Vagina (tissue), 2 donors: ENCODE results near the gene RAPH1. TPM values are rescaled to one million over a fixed set of nuclear protein-coding genes. Genes with fewer than 3 reads are reported as not detected.
A peak's percentile ranks its signal among the peaks of the same experiment; 100 is the strongest.

Source experiments
- DNase-seq, 2 donors: peaks; one replicate each; pipeline ENCODE4 v3.0.0-alpha.2; 2017; ENCODE audit errors: extremely low spot score in 2 of 2
- H3K27ac ChIP-seq: fragments of 200-600 bp; sonication (generic); one replicate; pipeline ENCODE4 v1.5.1; 2019
- H3K27me3 ChIP-seq: fragments of 200-600 bp; sonication (generic); one replicate; pipeline ENCODE4 v1.5.1; 2019
- H3K36me3 ChIP-seq, 2 donors: fragments of 200-600 bp; sonication (generic); one replicate each; pipeline ENCODE4 v1.5.1; 2017 to 2019
- H3K4me1 ChIP-seq: fragments of 200-600 bp; sonication (generic); one replicate; pipeline ENCODE4 v1.5.1; 2019
- H3K4me3 ChIP-seq, 2 donors: fragments of 200-600 bp; sonication (generic); 1 replicate in 1 of 2; 2 replicates in 1 of 2; pipeline ENCODE4 v1.5.1; 2016 to 2019
- H3K9me3 ChIP-seq: fragments of 200-600 bp; sonication (generic); one replicate; pipeline ENCODE4 v1.5.1; 2019
- POLR2A ChIP-seq, 2 donors: fragments of 450-650 bp; IDR thresholded peaks; one replicate each; pipeline ENCODE4 v1.6.1; 2017; ENCODE audit warnings: antibody characterized with exemption in 2 of 2, mild to moderate bottlenecking in 2 of 2, moderate library complexity in 2 of 2
- POLR2AphosphoS5 ChIP-seq, 2 donors: sonication (generic); formaldehyde crosslinking; IDR thresholded peaks; one replicate each; pipeline ENCODE4 v1.9.0; 2017; ENCODE audit warnings: antibody characterized with exemption in 2 of 2, mild to moderate bottlenecking in 2 of 2, low read depth in 1 of 2; ENCODE audit not compliant: insufficient read depth in 1 of 2
- intact Hi-C: fragments of 100-400 bp; cut with DNase I; formaldehyde crosslinking; loops from one replicate; pipeline ENCODE4 v1.15.1; 2023
- total RNA-seq: library from RNA; depleted of rRNA; stranded (reverse); fragments of >200 nt; gene quantifications from one replicate; pipeline ENCODE4 v1.2.3, GENCODE V29; 2016
- TF ChIP-seq, protein P1 (sequence below), 3 experiments: fragments of 450-650 bp in 2 of 3; fragments of 200-600 bp in 1 of 3; sonication (generic) in 1 of 3; IDR thresholded peaks; one replicate each; pipeline ENCODE4 v1.5.1; 2017 to 2019; ENCODE audit warnings: antibody characterized with exemption in 3 of 3, mild to moderate bottlenecking in 2 of 3, moderate library complexity in 2 of 3

The RAPH1 gene, protein sequence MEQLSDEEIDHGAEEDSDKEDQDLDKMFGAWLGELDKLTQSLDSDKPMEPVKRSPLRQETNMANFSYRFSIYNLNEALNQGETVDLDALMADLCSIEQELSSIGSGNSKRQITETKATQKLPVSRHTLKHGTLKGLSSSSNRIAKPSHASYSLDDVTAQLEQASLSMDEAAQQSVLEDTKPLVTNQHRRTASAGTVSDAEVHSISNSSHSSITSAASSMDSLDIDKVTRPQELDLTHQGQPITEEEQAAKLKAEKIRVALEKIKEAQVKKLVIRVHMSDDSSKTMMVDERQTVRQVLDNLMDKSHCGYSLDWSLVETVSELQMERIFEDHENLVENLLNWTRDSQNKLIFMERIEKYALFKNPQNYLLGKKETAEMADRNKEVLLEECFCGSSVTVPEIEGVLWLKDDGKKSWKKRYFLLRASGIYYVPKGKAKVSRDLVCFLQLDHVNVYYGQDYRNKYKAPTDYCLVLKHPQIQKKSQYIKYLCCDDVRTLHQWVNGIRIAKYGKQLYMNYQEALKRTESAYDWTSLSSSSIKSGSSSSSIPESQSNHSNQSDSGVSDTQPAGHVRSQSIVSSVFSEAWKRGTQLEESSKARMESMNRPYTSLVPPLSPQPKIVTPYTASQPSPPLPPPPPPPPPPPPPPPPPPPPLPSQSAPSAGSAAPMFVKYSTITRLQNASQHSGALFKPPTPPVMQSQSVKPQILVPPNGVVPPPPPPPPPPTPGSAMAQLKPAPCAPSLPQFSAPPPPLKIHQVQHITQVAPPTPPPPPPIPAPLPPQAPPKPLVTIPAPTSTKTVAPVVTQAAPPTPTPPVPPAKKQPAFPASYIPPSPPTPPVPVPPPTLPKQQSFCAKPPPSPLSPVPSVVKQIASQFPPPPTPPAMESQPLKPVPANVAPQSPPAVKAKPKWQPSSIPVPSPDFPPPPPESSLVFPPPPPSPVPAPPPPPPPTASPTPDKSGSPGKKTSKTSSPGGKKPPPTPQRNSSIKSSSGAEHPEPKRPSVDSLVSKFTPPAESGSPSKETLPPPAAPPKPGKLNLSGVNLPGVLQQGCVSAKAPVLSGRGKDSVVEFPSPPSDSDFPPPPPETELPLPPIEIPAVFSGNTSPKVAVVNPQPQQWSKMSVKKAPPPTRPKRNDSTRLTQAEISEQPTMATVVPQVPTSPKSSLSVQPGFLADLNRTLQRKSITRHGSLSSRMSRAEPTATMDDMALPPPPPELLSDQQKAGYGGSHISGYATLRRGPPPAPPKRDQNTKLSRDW
- total RNA-seq, result 22.6 TPM

DNA sequence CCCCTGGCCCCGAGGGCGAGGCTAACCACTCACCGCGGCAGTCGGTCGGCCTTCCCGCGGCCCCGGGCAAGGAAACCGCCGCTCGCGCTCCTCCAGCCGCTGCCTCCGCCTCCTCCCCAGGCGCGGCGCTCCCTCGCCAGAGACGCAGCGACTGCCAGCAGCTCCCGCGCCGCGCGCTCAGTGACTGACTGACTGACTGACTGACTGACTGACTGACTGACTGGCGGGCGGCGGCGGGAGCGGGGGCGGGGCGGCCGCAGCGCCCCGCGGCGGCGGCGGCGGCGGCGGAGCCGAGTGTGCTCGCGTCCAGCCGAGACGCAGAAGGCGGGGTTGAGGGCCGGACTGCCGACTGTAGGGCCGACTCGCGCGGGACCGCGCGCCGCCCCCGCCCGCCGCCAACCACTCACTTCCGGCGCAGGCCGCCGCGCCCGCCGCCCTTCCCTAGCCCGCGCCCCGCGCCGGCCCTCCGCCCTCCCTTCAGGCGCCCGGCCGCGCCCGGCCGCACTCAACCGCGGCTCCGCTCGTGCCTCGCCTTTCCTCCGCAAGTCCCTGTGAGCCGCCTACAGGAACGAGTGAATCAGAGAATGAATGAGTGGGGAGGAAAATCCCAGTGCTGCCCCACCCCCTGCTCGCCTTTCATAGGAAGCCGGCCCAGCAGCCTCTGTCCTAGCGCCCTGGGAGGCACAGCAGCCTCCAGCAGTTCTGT lies at the start of gene RAPH1:
RAPH1 (minus strand) TSS at position 224 of the 706 bp plus-strand sequence. CDS start 39,948 bp downstream, outside the sequence.
- Histone ChIP-seq H3K4me3 (peak within 1 kb of the TSS; percentile 71 to 73), H3K4me1 (peaks cover 38% of the 10 kb centered on the region), H3K36me3 (no peaks in the 10 kb centered on the region), H3K9me3 (no peaks in the 10 kb centered on the region), H3K27ac (peak within 1 kb of the TSS; percentile 90), H3K27me3 (no peaks in the 10 kb centered on the region)
- peak in 1 of 2 donors; percentile 90 for DNase-seq
- intact Hi-C loops, result loop anchor here (10.0 kb wide), 1 partner anchor 280 kb away; no protein-coding TSS in a partner anchor
- peak in 1 of 2 donors; percentile 68 for TF ChIP-seq POLR2AphosphoS5 (IDR thresholded peaks at IDR 0.05; ENCODE audit: insufficient read depth in 1 of 2, low read depth in 1 of 2)
- peak in 1 of 2 donors; percentile 36 for TF ChIP-seq POLR2A (IDR thresholded peaks at IDR 0.05)
- TF ChIP-seq, protein P1, sequence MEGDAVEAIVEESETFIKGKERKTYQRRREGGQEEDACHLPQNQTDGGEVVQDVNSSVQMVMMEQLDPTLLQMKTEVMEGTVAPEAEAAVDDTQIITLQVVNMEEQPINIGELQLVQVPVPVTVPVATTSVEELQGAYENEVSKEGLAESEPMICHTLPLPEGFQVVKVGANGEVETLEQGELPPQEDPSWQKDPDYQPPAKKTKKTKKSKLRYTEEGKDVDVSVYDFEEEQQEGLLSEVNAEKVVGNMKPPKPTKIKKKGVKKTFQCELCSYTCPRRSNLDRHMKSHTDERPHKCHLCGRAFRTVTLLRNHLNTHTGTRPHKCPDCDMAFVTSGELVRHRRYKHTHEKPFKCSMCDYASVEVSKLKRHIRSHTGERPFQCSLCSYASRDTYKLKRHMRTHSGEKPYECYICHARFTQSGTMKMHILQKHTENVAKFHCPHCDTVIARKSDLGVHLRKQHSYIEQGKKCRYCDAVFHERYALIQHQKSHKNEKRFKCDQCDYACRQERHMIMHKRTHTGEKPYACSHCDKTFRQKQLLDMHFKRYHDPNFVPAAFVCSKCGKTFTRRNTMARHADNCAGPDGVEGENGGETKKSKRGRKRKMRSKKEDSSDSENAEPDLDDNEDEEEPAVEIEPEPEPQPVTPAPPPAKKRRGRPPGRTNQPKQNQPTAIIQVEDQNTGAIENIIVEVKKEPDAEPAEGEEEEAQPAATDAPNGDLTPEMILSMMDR (IDR thresholded peaks at IDR 0.05), result no peak

DNA sequence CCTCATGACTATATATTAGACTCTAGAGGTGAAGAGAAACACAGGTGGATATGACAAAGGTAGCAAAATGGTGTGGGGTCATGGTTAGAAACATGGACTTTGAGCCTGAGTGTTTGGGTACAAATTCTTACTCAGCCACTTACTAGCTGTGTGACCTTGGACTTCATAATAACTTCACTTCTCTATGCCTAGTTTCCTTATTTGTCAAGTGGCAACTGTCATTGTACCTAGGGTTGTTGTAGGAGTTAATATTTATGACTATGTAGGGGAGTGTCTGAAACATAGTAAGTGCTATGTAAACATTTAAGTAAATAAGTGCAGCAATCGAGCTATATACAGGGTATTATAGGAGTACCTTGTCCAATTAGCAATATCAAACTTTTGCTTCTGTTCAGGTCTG lies 49.7 kb upstream of the RAPH1 start:
- Histone ChIP-seq H3K4me1 (peaks cover 39% of the 10 kb centered on the region), H3K27me3 (no peaks in the 10 kb centered on the region), H3K36me3 (no peaks in the 10 kb centered on the region), H3K4me3 (no peak overlapping the region), H3K27ac (no peak overlapping the region), H3K9me3 (no peaks in the 10 kb centered on the region)
- intact Hi-C loops, result no loop called here
- TF ChIP-seq POLR2AphosphoS5 (IDR thresholded peaks at IDR 0.05; ENCODE audit: insufficient read depth in 1 of 2, low read depth in 1 of 2) (no peak), POLR2A (IDR thresholded peaks at IDR 0.05) (no peak)
- TF ChIP-seq, protein P1 (IDR thresholded peaks at IDR 0.05), result no peak
- DNase-seq, result no peak

DNA sequence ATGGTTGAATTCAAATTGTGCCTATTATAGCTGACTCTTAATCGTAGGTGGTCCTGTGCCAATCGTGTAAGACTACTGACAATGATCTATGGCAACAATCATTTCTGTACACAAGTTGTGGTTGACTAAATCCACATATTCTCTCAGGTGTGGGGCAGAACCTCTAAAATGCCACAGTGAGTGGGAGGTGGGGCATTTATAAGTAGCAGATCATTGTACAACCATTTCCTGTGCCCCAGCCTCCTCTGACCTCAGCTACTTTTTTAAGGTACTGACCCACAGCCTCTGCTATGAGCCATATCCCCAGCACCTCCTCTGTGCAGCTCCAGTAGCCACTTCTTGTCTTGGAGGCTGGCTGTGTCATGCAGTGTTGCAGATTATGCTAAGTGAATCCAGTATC lies 48.6 kb upstream of the RAPH1 start:
- no peak for DNase-seq
- Histone ChIP-seq H3K36me3 (no peaks in the 10 kb centered on the region), H3K27me3 (no peaks in the 10 kb centered on the region), H3K4me1 (peaks cover 41% of the 10 kb centered on the region), H3K4me3 (no peak overlapping the region), H3K9me3 (no peaks in the 10 kb centered on the region), H3K27ac (no peak overlapping the region)
- TF ChIP-seq, protein P1 (IDR thresholded peaks at IDR 0.05), result no peak
- TF ChIP-seq POLR2A (IDR thresholded peaks at IDR 0.05), result no peak
- TF ChIP-seq POLR2AphosphoS5 (IDR thresholded peaks at IDR 0.05; ENCODE audit: insufficient read depth in 1 of 2, low read depth in 1 of 2), result no peak
- intact Hi-C loops, result no loop called here

DNA sequence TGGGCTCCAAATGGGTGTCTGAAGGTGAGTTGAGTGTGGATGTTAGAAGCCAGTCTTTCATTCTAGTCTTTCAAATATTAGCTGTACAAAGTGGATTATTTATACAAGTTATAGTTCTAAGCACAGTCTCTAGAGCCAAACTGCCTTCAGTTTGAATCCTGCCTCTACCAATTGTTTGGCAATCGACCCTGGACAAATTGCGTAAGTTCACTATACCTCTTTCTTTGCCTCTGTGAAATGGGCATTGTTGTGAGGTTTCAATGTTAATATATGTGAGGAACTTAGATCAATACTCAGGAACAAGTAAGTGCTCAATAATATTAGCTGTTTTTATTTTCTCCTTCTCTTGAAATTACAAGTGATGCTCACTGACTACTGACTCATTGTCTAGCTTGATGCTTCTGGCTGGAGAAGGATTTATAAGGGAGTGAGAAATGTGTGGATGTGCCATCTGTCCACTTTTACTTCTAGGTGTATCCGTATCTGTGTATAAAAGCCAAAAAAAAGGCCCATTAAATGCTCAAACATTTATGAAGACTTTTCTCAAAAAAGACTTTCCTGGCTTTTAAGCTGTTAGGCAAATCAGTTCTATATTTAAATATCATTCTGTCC lies 48.1 kb upstream of the RAPH1 start:
- intact Hi-C loops, result no loop called here
- Histone ChIP-seq H3K4me1 (peaks cover 46% of the 10 kb centered on the region), H3K27ac (no peak overlapping the region), H3K36me3 (no peaks in the 10 kb centered on the region), H3K9me3 (no peaks in the 10 kb centered on the region), H3K27me3 (no peaks in the 10 kb centered on the region), H3K4me3 (no peak overlapping the region)
- no peak for DNase-seq
- TF ChIP-seq POLR2AphosphoS5 (IDR thresholded peaks at IDR 0.05; ENCODE audit: insufficient read depth in 1 of 2, low read depth in 1 of 2) (no peak), POLR2A (IDR thresholded peaks at IDR 0.05) (no peak)
- TF ChIP-seq, protein P1 (IDR thresholded peaks at IDR 0.05), result no peak
